HepG2 (cell line): ENCODE measurements around the gene ABAT. TPM values are rescaled to one million over a fixed set of nuclear protein-coding genes. Genes with fewer than 3 reads are reported as not detected.

ENCODE experiments used
- ATRX ChIP-seq: sonication (generic); formaldehyde crosslinking; IDR thresholded peaks from 2 replicates; pipeline ENCODE4 v1.4.0; 2020; ENCODE audit warnings: missing genetic modification reagents, borderline replicate concordance
- CBX2 ChIP-seq, 2 experiments: fragments of 200-600 bp in 1 of 2; sonication (generic); formaldehyde crosslinking in 1 of 2; IDR thresholded peaks; 2 replicates each; pipeline versions ENCODE4 v1.7.0 to v1.8.1; 2018 to 2022; ENCODE audit warnings: low read depth in 2 of 2, low read length in 1 of 2, mild to moderate bottlenecking in 1 of 2, missing genetic modification reagents in 1 of 2
- FOXO1 ChIP-seq: sonication (generic); formaldehyde crosslinking; IDR thresholded peaks from 2 replicates; pipeline ENCODE4 v1.4.0; 2020; ENCODE audit warnings: missing genetic modification reagents
- HDAC6 ChIP-seq: fragments of 200-600 bp; sonication (generic); IDR thresholded peaks from 2 replicates; pipeline ENCODE4 v1.7.0; 2017; ENCODE audit warnings: mild to moderate bottlenecking, antibody characterized with exemption, low read length, low read depth
- HNRNPUL1 ChIP-seq: fragments of 200-400 bp; formaldehyde crosslinking; IDR thresholded peaks from 2 replicates; pipeline ENCODE4 v1.6.1; 2017; ENCODE audit warnings: low read depth, mild to moderate bottlenecking, low read length, moderate library complexity
- KDM3A ChIP-seq: IDR thresholded peaks from 2 replicates; pipeline ENCODE4 v1.6.1; 2018; ENCODE audit warnings: low read depth, missing compliant biosample characterization
- KDM5A ChIP-seq: fragments of 200-600 bp; sonication (generic); IDR thresholded peaks from 2 replicates; pipeline ENCODE4 v1.7.0; 2018; ENCODE audit warnings: antibody characterized with exemption, mild to moderate bottlenecking, low read length, borderline replicate concordance
- MED1 ChIP-seq: sonication (generic); formaldehyde crosslinking; IDR thresholded peaks from 2 replicates; pipeline ENCODE4 v1.4.0; 2020; ENCODE audit warnings: missing genetic modification reagents
- MXI1 ChIP-seq: IDR thresholded peaks from 3 replicates; pipeline ENCODE4 v1.6.1; 2012; ENCODE audit warnings: low read depth, low read length, inconsistent platforms, borderline replicate concordance
- PHF8 ChIP-seq: sonication (generic); formaldehyde crosslinking; IDR thresholded peaks from 2 replicates; pipeline ENCODE4 v1.5.0; 2020; ENCODE audit warnings: missing genetic modification reagents
- RFX5 ChIP-seq: IDR thresholded peaks from 2 replicates; pipeline ENCODE4 v1.6.1; 2011; ENCODE audit warnings: low read depth, low read length, improper control_type of control experiment
- SOX5 ChIP-seq: IDR thresholded peaks from 2 replicates; pipeline ENCODE4 v1.6.1; 2016; ENCODE audit warnings: borderline replicate concordance
- SRSF9 ChIP-seq: fragments of 200-400 bp; formaldehyde crosslinking; IDR thresholded peaks from 2 replicates; pipeline ENCODE4 v1.6.1; 2018; ENCODE audit warnings: borderline replicate concordance, mild to moderate bottlenecking, low read depth, low read length; ENCODE audit not compliant: insufficient read depth, poor library complexity, severe bottlenecking
- ZC3H13 ChIP-seq: sonication (generic); formaldehyde crosslinking; IDR thresholded peaks from 2 replicates; pipeline ENCODE4 v1.8.1; 2023; ENCODE audit warnings: mild to moderate bottlenecking, missing genetic modification reagents, moderate library complexity
- ZFAT ChIP-seq: sonication (generic); formaldehyde crosslinking; conservative IDR thresholded peaks from 2 replicates; pipeline ENCODE4 v1.8.1; 2023; ENCODE audit warnings: missing genetic modification reagents, inconsistent platforms
- ZNF292 ChIP-seq: sonication (generic); formaldehyde crosslinking; IDR thresholded peaks from 2 replicates; pipeline ENCODE4 v1.8.1; 2022; ENCODE audit warnings: mild to moderate bottlenecking, low read depth, missing genetic modification reagents, borderline replicate concordance
- ZNF432 ChIP-seq: sonication (generic); formaldehyde crosslinking; IDR thresholded peaks from 2 replicates; pipeline ENCODE4 v1.5.0; 2020; ENCODE audit warnings: missing genetic modification reagents, mild to moderate bottlenecking, borderline replicate concordance
- ZNF558 ChIP-seq: sonication (generic); formaldehyde crosslinking; IDR thresholded peaks from 2 replicates; pipeline ENCODE4 v1.9.0; 2022; ENCODE audit warnings: mild to moderate bottlenecking, missing genetic modification reagents, borderline replicate concordance
- ZNF678 ChIP-seq: sonication (generic); formaldehyde crosslinking; IDR thresholded peaks from 2 replicates; pipeline ENCODE4 v1.4.0; 2020; ENCODE audit warnings: mild to moderate bottlenecking, missing genetic modification reagents
- ZNF737 ChIP-seq: sonication (generic); formaldehyde crosslinking; IDR thresholded peaks from 2 replicates; pipeline ENCODE4 v1.5.0; 2020; ENCODE audit warnings: missing genetic modification reagents, mild to moderate bottlenecking, borderline replicate concordance
- polyA plus RNA-seq, 8 experiments: library from polyadenylated mRNA; depleted of rRNA in 3 of 8; stranded (reverse) in 7 of 8; unstranded in 1 of 8; fragments of >200 nt; fragmentation: Illumina TruSeq in 4 of 8; extraction: Trizol in 4 of 8; gene quantifications; 2 replicates each; pipeline versions ENCODE4 v1.2.1 to v1.2.3, GENCODE V29; 2011 to 2016; ENCODE audit warnings: low read depth in 4 of 8, missing spikeins in 1 of 8, mixed read lengths in 1 of 8; ENCODE audit not compliant: insufficient read depth in 1 of 8
- total RNA-seq, 5 experiments: library from RNA; depleted of rRNA; stranded (reverse); fragments of >200 nt; fragmentation: Illumina TruSeq; extraction: Trizol; gene quantifications; 2 replicates each; pipeline ENCODE4 v1.2.3, GENCODE V29; 2016; ENCODE audit warnings: low read depth in 1 of 5
- TF ChIP-seq, protein P1 (sequence below): fragments of 450-650 bp; IDR thresholded peaks from 2 replicates; pipeline ENCODE4 v1.6.1; 2016
- TF ChIP-seq, protein P2 (sequence below): sonication (generic); formaldehyde crosslinking; IDR thresholded peaks from 2 replicates; pipeline ENCODE4 v1.5.0; 2020; ENCODE audit warnings: missing genetic modification reagents
- TF ChIP-seq, protein P3 (sequence below): sonication (generic); formaldehyde crosslinking; IDR thresholded peaks from 2 replicates; pipeline ENCODE4 v1.5.0; 2020; ENCODE audit warnings: missing genetic modification reagents
- TF ChIP-seq, protein P4 (sequence below): sonication (generic); formaldehyde crosslinking; IDR thresholded peaks from 2 replicates; pipeline ENCODE4 v1.5.0; 2020; ENCODE audit warnings: mild to moderate bottlenecking, low read depth, missing genetic modification reagents, borderline replicate concordance
- TF ChIP-seq, protein P5 (sequence below): sonication (generic); formaldehyde crosslinking; IDR thresholded peaks from 2 replicates; pipeline ENCODE4 v1.4.0; 2020; ENCODE audit warnings: missing genetic modification reagents

The ABAT gene
- total and polyA plus RNA-seq, 2 of the 13 experiments (the other 11 are each of a cell fraction or from before 2014, with no cell fraction given) = 47.6 to 97.3 TPM

DNA sequence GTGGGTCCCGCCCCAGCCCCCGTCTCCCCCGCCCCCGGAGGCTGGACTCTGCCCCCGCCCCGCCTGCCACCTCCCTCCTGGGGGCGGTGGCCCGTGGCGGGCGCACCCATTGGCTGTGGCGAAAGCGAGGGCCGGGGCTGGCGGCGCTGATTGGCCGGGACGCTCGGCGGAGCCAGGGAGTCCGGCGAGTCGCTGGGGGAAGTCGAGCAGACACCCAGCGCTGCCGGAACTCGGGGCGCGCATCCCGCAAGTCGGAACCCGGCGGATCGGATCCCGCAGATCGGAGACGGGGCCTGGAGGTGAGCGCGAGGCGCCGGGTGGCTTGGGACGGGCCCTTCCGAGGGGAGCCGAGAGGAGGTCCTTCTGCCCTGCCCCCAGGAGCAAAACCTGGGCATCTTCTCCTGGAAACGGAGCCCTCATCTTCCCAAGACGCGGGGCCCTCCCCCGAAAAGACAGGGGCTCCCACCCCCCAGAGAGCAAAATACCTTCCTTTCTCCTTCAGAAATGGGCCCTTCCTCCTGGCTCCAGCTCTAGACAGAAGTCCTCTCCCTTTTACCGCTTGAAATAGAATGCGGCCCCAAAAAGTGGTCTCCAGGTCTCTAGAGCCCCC lies at the start of gene ABAT (continued):
- TF ChIP-seq, protein P1, sequence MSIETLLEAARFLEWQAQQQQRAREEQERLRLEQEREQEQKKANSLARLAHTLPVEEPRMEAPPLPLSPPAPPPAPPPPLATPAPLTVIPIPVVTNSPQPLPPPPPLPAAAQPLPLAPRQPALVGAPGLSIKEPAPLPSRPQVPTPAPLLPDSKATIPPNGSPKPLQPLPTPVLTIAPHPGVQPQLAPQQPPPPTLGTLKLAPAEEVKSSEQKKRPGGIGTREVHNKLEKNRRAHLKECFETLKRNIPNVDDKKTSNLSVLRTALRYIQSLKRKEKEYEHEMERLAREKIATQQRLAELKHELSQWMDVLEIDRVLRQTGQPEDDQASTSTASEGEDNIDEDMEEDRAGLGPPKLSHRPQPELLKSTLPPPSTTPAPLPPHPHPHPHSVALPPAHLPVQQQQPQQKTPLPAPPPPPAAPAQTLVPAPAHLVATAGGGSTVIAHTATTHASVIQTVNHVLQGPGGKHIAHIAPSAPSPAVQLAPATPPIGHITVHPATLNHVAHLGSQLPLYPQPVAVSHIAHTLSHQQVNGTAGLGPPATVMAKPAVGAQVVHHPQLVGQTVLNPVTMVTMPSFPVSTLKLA = no peak
- TF ChIP-seq RFX5 (peak; percentile 90), PHF8 (CRISPR knock-in tag) (peak; percentile 80), CBX2 (IDR thresholded peaks at IDR 0.05; ENCODE audit: low read depth, low read length) (no peak), CBX2 (CRISPR knock-in tag; IDR thresholded peaks at IDR 0.05; ENCODE audit: low read depth) (no peak), FOXO1 (CRISPR knock-in tag) (peak; percentile 41), MED1 (peak; percentile 53; the same call in 1 of the 2 replicates), MXI1 (peak; percentile 67; the same call in 1 of the 3 replicates), ZNF292 (no peak), ZNF737 (CRISPR knock-in tag) (0 out of 2 replicates have a peak, but pooled peaks have one; percentile 24), ZNF678 (CRISPR knock-in tag) (peak; percentile 12; the same call in 1 of the 2 replicates), HNRNPUL1 (0 out of 2 replicates have a peak, but pooled peaks have one; percentile 26), ZNF558 (CRISPR knock-in tag) (peak; percentile 71; the same call in 1 of the 2 replicates), ZNF432 (CRISPR knock-in tag) (no peak), ZC3H13 (CRISPR knock-in tag) (no peak), SOX5 (CRISPR knock-in tag) (no peak), KDM3A (0 out of 2 replicates have a peak, but pooled peaks have one; percentile 47), ATRX (no peak), SRSF9 (no peak), HDAC6 (no peak), KDM5A (0 out of 2 replicates have a peak, but pooled peaks have one; percentile 14), ZFAT (CRISPR knock-in tag) (0 out of 2 replicates have a peak, but pooled peaks have one; percentile 33)
- TF ChIP-seq, protein P2, sequence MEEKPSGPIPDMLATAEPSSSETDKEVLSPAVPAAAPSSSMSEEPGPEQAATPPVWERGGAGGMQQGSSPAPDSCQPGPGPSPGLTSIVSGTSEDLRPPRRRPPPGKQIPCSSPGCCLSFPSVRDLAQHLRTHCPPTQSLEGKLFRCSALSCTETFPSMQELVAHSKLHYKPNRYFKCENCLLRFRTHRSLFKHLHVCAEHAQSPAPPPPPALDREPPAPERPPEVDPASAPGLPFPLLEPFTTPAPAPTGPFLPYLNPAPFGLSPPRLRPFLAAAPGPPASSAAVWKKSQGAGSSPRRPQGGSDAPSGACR (CRISPR knock-in tag) = peak; percentile 83
- TF ChIP-seq, protein P3, sequence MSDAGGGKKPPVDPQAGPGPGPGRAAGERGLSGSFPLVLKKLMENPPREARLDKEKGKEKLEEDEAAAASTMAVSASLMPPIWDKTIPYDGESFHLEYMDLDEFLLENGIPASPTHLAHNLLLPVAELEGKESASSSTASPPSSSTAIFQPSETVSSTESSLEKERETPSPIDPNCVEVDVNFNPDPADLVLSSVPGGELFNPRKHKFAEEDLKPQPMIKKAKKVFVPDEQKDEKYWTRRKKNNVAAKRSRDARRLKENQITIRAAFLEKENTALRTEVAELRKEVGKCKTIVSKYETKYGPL (CRISPR knock-in tag) = 0 out of 2 replicates have a peak, but pooled peaks have one; percentile 54
- TF ChIP-seq, protein P4, sequence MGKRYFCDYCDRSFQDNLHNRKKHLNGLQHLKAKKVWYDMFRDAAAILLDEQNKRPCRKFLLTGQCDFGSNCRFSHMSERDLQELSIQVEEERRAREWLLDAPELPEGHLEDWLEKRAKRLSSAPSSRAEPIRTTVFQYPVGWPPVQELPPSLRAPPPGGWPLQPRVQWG (CRISPR knock-in tag) = no peak
- TF ChIP-seq, protein P5, sequence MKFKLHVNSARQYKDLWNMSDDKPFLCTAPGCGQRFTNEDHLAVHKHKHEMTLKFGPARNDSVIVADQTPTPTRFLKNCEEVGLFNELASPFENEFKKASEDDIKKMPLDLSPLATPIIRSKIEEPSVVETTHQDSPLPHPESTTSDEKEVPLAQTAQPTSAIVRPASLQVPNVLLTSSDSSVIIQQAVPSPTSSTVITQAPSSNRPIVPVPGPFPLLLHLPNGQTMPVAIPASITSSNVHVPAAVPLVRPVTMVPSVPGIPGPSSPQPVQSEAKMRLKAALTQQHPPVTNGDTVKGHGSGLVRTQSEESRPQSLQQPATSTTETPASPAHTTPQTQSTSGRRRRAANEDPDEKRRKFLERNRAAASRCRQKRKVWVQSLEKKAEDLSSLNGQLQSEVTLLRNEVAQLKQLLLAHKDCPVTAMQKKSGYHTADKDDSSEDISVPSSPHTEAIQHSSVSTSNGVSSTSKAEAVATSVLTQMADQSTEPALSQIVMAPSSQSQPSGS (CRISPR knock-in tag) = no peak
